GM23338 (cell line): ENCODE measurements around the gene ZFHX3. TPM values are rescaled to one million over a fixed set of nuclear protein-coding genes. Genes with fewer than 3 reads are reported as not detected.

Experiments
- ATAC-seq: fragments of 200-7000 bp; cut with Tn5 transposase; 3 replicates; pipeline ENCODE4 v1.9.1; 2020
- DNase-seq: peaks from one replicate; pipeline ENCODE4 v3.0.0-alpha.2; 2015; ENCODE audit warnings: low spot score
- H2AFZ ChIP-seq: fragments of 200-600 bp; sonication (generic); 2 replicates; pipeline ENCODE4 v1.8.0; 2016; ENCODE audit warnings: antibody characterized with exemption, mild to moderate bottlenecking, moderate library complexity
- H3F3A ChIP-seq: fragments of 200-600 bp; sonication (generic); replicated peaks from 2 replicates; pipeline ENCODE4 v1.8.0; 2017; ENCODE audit warnings: antibody characterized with exemption, mixed run types, low read depth
- H3K27ac ChIP-seq: fragments of 200-600 bp; sonication (generic); 2 replicates; pipeline ENCODE4 v1.6.1; 2016; ENCODE audit warnings: low read depth
- H3K27me3 ChIP-seq: fragments of 200-600 bp; sonication (generic); 2 replicates; pipeline ENCODE4 v1.8.0; 2016; ENCODE audit warnings: mild to moderate bottlenecking, mixed run types, moderate library complexity; ENCODE audit not compliant: insufficient read depth
- H3K36me3 ChIP-seq: fragments of 200-600 bp; sonication (generic); 2 replicates; pipeline ENCODE4 v1.8.0; 2016; ENCODE audit warnings: mild to moderate bottlenecking; ENCODE audit not compliant: insufficient read depth
- H3K4me1 ChIP-seq: fragments of 200-600 bp; sonication (generic); 2 replicates; pipeline ENCODE4 v1.8.0; 2016; ENCODE audit warnings: mild to moderate bottlenecking, moderate library complexity; ENCODE audit not compliant: insufficient read depth
- H3K4me2 ChIP-seq: fragments of 200-600 bp; sonication (generic); 2 replicates; pipeline ENCODE4 v1.7.1; 2017; ENCODE audit warnings: mixed run types
- H3K4me3 ChIP-seq: fragments of 200-600 bp; sonication (generic); 2 replicates; pipeline ENCODE4 v1.6.1; 2016; ENCODE audit warnings: mixed run types
- H3K79me2 ChIP-seq: fragments of 200-600 bp; sonication (generic); replicated peaks from 2 replicates; pipeline ENCODE4 v1.8.0; 2017; ENCODE audit warnings: mild to moderate bottlenecking; ENCODE audit not compliant: insufficient read depth
- H3K9me2 ChIP-seq: fragments of 200-600 bp; sonication (generic); 2 replicates; pipeline ENCODE4 v1.8.0; 2017; ENCODE audit not compliant: insufficient read depth
- H4K20me1 ChIP-seq: fragments of 200-600 bp; sonication (generic); replicated peaks from 2 replicates; pipeline ENCODE4 v1.8.0; 2017; ENCODE audit warnings: mild to moderate bottlenecking; ENCODE audit not compliant: insufficient read depth
- H3K27ac Mint-ChIP-seq: 2 replicates; pipeline ENCODE4 v1.8.0; 2020; ENCODE audit warnings: inconsistent platforms, mild to moderate bottlenecking, moderate library complexity, mixed read lengths
- H3K27me3 Mint-ChIP-seq: 3 replicates; pipeline ENCODE4 v1.8.0; 2022; ENCODE audit warnings: low read depth, mild to moderate bottlenecking, moderate library complexity, mixed read lengths, inconsistent platforms; ENCODE audit not compliant: insufficient read depth, poor library complexity
- H3K36me3 Mint-ChIP-seq: 3 replicates; pipeline ENCODE4 v1.8.0; 2021; ENCODE audit warnings: low read depth, mild to moderate bottlenecking, inconsistent platforms, moderate library complexity, mixed read lengths
- H3K4me1 Mint-ChIP-seq: 3 replicates; pipeline ENCODE4 v1.8.0; 2020; ENCODE audit warnings: mild to moderate bottlenecking, inconsistent platforms, mixed read lengths
- H3K4me3 Mint-ChIP-seq: 3 replicates; pipeline ENCODE4 v1.8.0; 2021; ENCODE audit warnings: moderate library complexity, mild to moderate bottlenecking, inconsistent platforms, mixed read lengths
- H3K9me3 Mint-ChIP-seq: 3 replicates; pipeline ENCODE4 v1.8.0; 2020; ENCODE audit warnings: moderate library complexity, mild to moderate bottlenecking, inconsistent platforms, mixed read lengths
- CREB1 ChIP-seq: fragments of 250-450 bp; sonication (Bioruptor Pico); IDR thresholded peaks from 2 replicates; pipeline ENCODE4 v1.5.0; 2020; ENCODE audit warnings: low read depth, mild to moderate bottlenecking, moderate library complexity
- EZH2phosphoT487 ChIP-seq: fragments of 200-600 bp; sonication (generic); IDR thresholded peaks from one replicate; pipeline ENCODE4 v1.8.1; 2018; ENCODE audit warnings: antibody characterized with exemption; ENCODE audit not compliant: unreplicated experiment
- JUNB ChIP-seq: IDR thresholded peaks from one replicate; pipeline ENCODE4 v1.6.1; 2016; ENCODE audit warnings: antibody characterized with exemption; ENCODE audit not compliant: unreplicated experiment
- NANOG ChIP-seq: IDR thresholded peaks from 2 replicates; pipeline ENCODE4 v1.6.1; 2016; ENCODE audit warnings: antibody characterized with exemption, borderline replicate concordance
- POLR2AphosphoS5 ChIP-seq: IDR thresholded peaks from 2 replicates; pipeline ENCODE4 v1.6.1; 2016; ENCODE audit warnings: antibody characterized with exemption, low read depth
- STAT1 ChIP-seq: IDR thresholded peaks from one replicate; pipeline ENCODE4 v1.6.1; 2016; ENCODE audit warnings: antibody characterized with exemption; ENCODE audit not compliant: unreplicated experiment
- ZNF114 ChIP-seq: fragments of 250-450 bp; sonication (Bioruptor Pico); IDR thresholded peaks from 2 replicates; pipeline ENCODE4 v1.5.0; 2020; ENCODE audit warnings: mild to moderate bottlenecking, moderate library complexity
- ZNF331 ChIP-seq: fragments of 250-450 bp; sonication (Bioruptor Pico); IDR thresholded peaks from 2 replicates; pipeline ENCODE4 v1.5.0; 2020; ENCODE audit warnings: low read depth, mild to moderate bottlenecking, moderate library complexity
- polyA plus RNA-seq: library from polyadenylated mRNA; unstranded; fragments of >200 nt; fragmentation: Nextera tagmentation; extraction: Ambion mirVana; gene quantifications from 2 replicates; pipeline ENCODE4 v1.2.1, GENCODE V29; 2016
- total RNA-seq: library from RNA; depleted of rRNA; stranded (reverse); fragments of >200 nt; shearing (Covaris generic); gene quantifications from 2 replicates; pipeline ENCODE4 v1.2.3, GENCODE V29; 2014
- TF ChIP-seq, protein P1 (sequence below): fragments of 250-450 bp; sonication (Bioruptor Pico); IDR thresholded peaks from 2 replicates; pipeline ENCODE4 v1.5.0; 2020; ENCODE audit warnings: mild to moderate bottlenecking, moderate library complexity
- TF ChIP-seq, protein P2 (sequence below): IDR thresholded peaks from one replicate; pipeline ENCODE4 v1.6.1; 2018; ENCODE audit warnings: antibody characterized with exemption; ENCODE audit not compliant: unreplicated experiment

The ZFHX3 gene
- total and polyA plus RNA-seq, 2 experiments from 2014 or later, result 1.0 to 1.5 TPM

DNA sequence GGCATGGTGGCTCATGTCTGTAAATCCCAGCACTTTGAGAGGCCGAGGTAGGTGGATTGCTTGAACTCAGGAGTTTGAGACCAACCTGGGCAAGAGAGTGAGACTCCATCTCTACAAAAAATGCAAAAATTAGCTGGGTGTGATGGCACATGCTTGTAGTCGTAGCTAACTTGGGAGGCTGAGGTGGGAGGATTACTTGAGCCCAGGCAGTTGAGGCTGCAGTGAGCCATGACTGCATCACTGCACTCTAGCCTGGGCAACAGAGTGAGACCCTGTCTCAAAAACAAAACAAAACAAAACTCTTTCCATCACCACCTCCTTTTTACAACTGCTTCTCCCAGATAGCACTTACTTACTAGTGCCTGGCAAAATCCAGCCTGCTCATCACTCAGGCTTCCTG, 214.0 kb downstream of the ZFHX3 start (continued):
- TF ChIP-seq, protein P1, sequence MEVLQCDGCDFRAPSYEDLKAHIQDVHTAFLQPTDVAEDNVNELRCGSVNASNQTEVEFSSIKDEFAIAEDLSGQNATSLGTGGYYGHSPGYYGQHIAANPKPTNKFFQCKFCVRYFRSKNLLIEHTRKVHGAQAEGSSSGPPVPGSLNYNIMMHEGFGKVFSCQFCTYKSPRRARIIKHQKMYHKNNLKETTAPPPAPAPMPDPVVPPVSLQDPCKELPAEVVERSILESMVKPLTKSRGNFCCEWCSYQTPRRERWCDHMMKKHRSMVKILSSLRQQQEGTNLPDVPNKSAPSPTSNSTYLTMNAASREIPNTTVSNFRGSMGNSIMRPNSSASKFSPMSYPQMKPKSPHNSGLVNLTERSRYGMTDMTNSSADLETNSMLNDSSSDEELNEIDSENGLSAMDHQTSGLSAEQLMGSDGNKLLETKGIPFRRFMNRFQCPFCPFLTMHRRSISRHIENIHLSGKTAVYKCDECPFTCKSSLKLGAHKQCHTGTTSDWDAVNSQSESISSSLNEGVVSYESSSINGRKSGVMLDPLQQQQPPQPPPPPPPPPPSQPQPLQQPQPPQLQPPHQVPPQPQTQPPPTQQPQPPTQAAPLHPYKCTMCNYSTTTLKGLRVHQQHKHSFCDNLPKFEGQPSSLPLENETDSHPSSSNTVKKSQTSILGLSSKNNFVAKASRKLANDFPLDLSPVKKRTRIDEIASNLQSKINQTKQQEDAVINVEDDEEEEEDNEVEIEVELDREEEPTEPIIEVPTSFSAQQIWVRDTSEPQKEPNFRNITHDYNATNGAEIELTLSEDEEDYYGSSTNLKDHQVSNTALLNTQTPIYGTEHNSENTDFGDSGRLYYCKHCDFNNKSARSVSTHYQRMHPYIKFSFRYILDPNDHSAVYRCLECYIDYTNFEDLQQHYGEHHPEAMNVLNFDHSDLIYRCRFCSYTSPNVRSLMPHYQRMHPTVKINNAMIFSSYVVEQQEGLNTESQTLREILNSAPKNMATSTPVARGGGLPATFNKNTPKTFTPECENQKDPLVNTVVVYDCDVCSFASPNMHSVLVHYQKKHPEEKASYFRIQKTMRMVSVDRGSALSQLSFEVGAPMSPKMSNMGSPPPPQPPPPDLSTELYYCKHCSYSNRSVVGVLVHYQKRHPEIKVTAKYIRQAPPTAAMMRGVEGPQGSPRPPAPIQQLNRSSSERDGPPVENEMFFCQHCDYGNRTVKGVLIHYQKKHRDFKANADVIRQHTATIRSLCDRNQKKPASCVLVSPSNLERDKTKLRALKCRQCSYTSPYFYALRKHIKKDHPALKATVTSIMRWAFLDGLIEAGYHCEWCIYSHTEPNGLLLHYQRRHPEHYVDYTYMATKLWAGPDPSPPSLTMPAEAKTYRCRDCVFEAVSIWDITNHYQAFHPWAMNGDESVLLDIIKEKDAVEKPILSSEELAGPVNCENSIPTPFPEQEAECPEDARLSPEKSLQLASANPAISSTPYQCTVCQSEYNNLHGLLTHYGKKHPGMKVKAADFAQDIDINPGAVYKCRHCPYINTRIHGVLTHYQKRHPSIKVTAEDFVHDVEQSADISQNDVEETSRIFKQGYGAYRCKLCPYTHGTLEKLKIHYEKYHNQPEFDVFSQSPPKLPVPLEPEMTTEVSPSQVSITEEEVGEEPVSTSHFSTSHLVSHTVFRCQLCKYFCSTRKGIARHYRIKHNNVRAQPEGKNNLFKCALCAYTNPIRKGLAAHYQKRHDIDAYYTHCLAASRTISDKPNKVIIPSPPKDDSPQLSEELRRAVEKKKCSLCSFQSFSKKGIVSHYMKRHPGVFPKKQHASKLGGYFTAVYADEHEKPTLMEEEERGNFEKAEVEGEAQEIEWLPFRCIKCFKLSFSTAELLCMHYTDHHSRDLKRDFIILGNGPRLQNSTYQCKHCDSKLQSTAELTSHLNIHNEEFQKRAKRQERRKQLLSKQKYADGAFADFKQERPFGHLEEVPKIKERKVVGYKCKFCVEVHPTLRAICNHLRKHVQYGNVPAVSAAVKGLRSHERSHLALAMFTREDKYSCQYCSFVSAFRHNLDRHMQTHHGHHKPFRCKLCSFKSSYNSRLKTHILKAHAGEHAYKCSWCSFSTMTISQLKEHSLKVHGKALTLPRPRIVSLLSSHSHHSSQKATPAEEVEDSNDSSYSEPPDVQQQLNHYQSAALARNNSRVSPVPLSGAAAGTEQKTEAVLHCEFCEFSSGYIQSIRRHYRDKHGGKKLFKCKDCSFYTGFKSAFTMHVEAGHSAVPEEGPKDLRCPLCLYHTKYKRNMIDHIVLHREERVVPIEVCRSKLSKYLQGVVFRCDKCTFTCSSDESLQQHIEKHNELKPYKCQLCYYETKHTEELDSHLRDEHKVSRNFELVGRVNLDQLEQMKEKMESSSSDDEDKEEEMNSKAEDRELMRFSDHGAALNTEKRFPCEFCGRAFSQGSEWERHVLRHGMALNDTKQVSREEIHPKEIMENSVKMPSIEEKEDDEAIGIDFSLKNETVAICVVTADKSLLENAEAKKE (CRISPR knock-in tag), result no peak

DNA sequence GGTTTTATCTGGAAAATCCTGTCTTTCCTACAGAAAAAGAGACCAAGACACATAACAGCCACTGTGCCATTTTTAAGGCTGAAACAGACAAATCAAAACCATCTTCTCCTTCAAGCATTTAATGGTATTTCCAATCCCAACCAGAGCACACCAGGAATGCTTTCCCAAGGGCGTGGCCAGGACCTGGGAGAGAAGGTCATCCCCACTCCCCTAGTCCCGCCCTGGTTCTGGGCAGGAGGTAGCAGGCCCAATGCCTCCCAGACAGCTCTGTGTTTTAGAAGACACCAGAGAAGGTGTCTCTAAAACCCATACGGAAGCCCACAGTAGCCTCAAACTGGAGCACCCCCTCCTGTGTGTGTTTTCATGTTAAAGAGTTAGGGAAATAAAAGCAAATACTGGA, 214.4 kb downstream of the ZFHX3 start:
- Histone ChIP-seq H3F3A (no peaks in the 10 kb centered on the region), H3K27ac (no peak overlapping the region), H3K4me3 (no peak overlapping the region), H3K9me2 (no peaks in the 10 kb centered on the region), H3K4me1 (peaks cover 6% of the 10 kb centered on the region), H3K79me2 (no peaks in the 10 kb centered on the region), H4K20me1 (no peaks in the 10 kb centered on the region), H3K36me3 (no peaks in the 10 kb centered on the region), H3K27me3 (no peaks in the 10 kb centered on the region), H2AFZ (no peak overlapping the region), H3K4me2 (no peak overlapping the region)
- no peak overlapping the region for H3K27ac Mint-ChIP-seq
- H3K36me3 Mint-ChIP-seq, result no peaks in the 10 kb centered on the region
- no peaks in the 10 kb centered on the region for H3K9me3 Mint-ChIP-seq
- H3K27me3 Mint-ChIP-seq, result peaks cover 6% of the 10 kb centered on the region
- TF ChIP-seq, protein P2, sequence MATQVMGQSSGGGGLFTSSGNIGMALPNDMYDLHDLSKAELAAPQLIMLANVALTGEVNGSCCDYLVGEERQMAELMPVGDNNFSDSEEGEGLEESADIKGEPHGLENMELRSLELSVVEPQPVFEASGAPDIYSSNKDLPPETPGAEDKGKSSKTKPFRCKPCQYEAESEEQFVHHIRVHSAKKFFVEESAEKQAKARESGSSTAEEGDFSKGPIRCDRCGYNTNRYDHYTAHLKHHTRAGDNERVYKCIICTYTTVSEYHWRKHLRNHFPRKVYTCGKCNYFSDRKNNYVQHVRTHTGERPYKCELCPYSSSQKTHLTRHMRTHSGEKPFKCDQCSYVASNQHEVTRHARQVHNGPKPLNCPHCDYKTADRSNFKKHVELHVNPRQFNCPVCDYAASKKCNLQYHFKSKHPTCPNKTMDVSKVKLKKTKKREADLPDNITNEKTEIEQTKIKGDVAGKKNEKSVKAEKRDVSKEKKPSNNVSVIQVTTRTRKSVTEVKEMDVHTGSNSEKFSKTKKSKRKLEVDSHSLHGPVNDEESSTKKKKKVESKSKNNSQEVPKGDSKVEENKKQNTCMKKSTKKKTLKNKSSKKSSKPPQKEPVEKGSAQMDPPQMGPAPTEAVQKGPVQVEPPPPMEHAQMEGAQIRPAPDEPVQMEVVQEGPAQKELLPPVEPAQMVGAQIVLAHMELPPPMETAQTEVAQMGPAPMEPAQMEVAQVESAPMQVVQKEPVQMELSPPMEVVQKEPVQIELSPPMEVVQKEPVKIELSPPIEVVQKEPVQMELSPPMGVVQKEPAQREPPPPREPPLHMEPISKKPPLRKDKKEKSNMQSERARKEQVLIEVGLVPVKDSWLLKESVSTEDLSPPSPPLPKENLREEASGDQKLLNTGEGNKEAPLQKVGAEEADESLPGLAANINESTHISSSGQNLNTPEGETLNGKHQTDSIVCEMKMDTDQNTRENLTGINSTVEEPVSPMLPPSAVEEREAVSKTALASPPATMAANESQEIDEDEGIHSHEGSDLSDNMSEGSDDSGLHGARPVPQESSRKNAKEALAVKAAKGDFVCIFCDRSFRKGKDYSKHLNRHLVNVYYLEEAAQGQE, result no peak
- TF ChIP-seq POLR2AphosphoS5, result no peak
- no peak for TF ChIP-seq EZH2phosphoT487
- no peak for TF ChIP-seq CREB1 (CRISPR knock-in tag)
- TF ChIP-seq ZNF331, result no peak
- TF ChIP-seq ZNF114 (CRISPR knock-in tag), result no peak
- no peak for TF ChIP-seq NANOG
- no peak for TF ChIP-seq JUNB
- TF ChIP-seq STAT1, result no peak
- H3K4me3 Mint-ChIP-seq, result no peak overlapping the region
- H3K4me1 Mint-ChIP-seq, result peaks cover 10% of the 10 kb centered on the region
- ATAC-seq (peak; percentile 16; the same call in 1 of the 3 replicates), DNase-seq (no peak)
